ENCODE results near the gene RGMA.
A peak's percentile ranks its signal among the peaks of the same experiment; 100 is the strongest.

Gene RGMA

GRCh38 chr15:93103823-93104222 is 14.8 kb upstream of the RGMA start:
- DNase-seq (ENCODE audit: extremely low spot score) = no peak
- TF ChIP-seq, protein P1, sequence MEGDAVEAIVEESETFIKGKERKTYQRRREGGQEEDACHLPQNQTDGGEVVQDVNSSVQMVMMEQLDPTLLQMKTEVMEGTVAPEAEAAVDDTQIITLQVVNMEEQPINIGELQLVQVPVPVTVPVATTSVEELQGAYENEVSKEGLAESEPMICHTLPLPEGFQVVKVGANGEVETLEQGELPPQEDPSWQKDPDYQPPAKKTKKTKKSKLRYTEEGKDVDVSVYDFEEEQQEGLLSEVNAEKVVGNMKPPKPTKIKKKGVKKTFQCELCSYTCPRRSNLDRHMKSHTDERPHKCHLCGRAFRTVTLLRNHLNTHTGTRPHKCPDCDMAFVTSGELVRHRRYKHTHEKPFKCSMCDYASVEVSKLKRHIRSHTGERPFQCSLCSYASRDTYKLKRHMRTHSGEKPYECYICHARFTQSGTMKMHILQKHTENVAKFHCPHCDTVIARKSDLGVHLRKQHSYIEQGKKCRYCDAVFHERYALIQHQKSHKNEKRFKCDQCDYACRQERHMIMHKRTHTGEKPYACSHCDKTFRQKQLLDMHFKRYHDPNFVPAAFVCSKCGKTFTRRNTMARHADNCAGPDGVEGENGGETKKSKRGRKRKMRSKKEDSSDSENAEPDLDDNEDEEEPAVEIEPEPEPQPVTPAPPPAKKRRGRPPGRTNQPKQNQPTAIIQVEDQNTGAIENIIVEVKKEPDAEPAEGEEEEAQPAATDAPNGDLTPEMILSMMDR (IDR thresholded peaks at IDR 0.05; ENCODE audit: control extremely low read depth, extremely low read depth, low read depth, missing control alignments) = no peak
- CTCF ChIA-PET = interaction anchor here (1.1 to 2.3 kb wide), 2 partner anchors 16 to 18 kb away, joined by 3 to 12 read pairs; no protein-coding TSS in a partner anchor
- POLR2A ChIA-PET = no interaction called here

DNA sequence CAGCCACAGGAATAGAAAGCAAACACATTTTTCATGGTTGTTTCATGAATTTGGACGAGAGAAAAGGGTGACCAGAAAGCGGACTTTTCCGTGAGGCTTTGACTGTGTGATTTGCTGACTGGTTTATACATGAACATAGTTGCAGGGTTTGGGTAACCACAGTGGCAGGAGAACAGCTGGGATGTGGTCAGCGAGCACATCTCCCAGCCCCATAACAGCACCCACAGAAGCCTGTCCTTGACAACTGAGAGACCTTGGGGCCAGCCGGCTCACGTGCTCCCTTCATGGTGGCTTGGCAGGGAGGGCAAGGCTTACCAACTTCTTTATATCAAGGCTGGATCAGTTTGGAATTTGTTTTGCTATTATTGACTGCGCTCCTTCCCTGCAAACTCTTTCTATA is 13.2 kb upstream of the RGMA start:
- POLR2A ChIA-PET = no interaction called here

GRCh38 chr15:93093765-93094164 is 4.8 kb upstream of the RGMA start:
- ChIA-PET CTCF (no interaction called here), POLR2A (no interaction called here)
- no peak for DNase-seq (ENCODE audit: extremely low spot score)
- TF ChIP-seq, protein P1 (IDR thresholded peaks at IDR 0.05; ENCODE audit: control extremely low read depth, extremely low read depth, low read depth, missing control alignments) = no peak

More for the DNA sequence above, 13.2 kb upstream of the RGMA start:
- no peak for DNase-seq (ENCODE audit: extremely low spot score)
- CTCF ChIA-PET = interaction anchor here (2.3 kb wide), 1 partner anchor 14 kb away, joined by 12 read pairs; no protein-coding TSS in a partner anchor
- TF ChIP-seq, protein P1 (IDR thresholded peaks at IDR 0.05; ENCODE audit: control extremely low read depth, extremely low read depth, low read depth, missing control alignments) = no peak

DNA sequence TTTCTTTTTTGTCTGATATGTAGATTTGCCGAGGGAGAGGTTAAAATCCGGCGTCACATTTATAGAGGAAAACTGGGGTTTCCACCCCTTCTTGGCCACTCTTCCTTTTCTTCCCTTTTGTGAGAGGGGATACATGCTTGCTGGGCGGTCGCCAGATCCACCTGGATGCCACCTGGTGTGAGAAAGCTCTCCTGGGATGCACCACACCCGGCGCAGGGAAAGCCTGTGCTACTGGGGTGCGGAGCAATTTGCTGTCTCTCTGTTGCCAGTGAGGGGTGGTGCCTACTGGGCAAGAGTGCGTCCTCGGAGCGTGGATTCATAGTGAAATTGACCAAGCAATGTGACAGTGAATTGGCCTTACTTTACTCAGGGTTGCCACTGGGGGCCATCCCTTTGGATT is 2.5 kb upstream of the RGMA start:
- CTCF ChIA-PET = interaction anchor here (1.6 kb wide), 2 partner anchors 14 to 55 kb away, joined by 3 to 4 read pairs; no protein-coding TSS in a partner anchor
- TF ChIP-seq, protein P1 (IDR thresholded peaks at IDR 0.05; ENCODE audit: control extremely low read depth, extremely low read depth, low read depth, missing control alignments) = no peak

DNA sequence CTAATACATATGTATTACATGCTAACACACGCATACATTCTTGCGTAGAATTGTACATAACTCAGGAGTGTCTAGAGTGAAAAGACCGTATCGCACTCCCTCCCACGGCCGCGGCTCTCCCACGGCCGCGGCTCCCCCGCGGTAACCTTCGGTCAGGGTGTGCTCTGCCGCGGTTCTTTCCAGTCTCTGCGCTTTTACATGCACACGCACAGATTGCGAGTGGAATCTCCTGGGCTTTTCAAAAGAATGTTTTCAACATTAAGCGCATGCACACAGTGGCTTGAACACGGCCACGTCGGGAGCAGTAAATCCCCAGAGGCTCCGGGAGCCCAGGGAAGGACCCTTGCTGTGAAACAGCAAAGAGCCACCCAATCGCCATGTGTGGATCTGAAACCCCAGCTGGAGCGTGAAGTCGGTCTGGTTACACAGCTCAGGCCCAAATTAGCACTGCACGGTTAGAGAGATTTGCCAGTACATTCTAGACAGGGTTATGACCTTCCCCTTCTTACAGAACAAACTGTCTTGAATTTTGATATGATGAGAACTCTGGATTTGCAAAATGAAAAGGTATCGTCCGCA is 805 bp upstream of the RGMA start:
- ChIA-PET CTCF (interaction anchor here (1.1 to 1.6 kb wide), 3 partner anchors 12 to 1030 kb away, joined by 3 to 4 read pairs (median 4); no protein-coding TSS in a partner anchor), POLR2A (no interaction called here)
- DNase-seq (ENCODE audit: extremely low spot score) = no peak
- TF ChIP-seq, protein P1 (IDR thresholded peaks at IDR 0.05; ENCODE audit: control extremely low read depth, extremely low read depth, low read depth, missing control alignments) = no peak

More for the DNA sequence above, 2.5 kb upstream of the RGMA start:
- POLR2A ChIA-PET = no interaction called here
- no peak for DNase-seq (ENCODE audit: extremely low spot score)

DNA sequence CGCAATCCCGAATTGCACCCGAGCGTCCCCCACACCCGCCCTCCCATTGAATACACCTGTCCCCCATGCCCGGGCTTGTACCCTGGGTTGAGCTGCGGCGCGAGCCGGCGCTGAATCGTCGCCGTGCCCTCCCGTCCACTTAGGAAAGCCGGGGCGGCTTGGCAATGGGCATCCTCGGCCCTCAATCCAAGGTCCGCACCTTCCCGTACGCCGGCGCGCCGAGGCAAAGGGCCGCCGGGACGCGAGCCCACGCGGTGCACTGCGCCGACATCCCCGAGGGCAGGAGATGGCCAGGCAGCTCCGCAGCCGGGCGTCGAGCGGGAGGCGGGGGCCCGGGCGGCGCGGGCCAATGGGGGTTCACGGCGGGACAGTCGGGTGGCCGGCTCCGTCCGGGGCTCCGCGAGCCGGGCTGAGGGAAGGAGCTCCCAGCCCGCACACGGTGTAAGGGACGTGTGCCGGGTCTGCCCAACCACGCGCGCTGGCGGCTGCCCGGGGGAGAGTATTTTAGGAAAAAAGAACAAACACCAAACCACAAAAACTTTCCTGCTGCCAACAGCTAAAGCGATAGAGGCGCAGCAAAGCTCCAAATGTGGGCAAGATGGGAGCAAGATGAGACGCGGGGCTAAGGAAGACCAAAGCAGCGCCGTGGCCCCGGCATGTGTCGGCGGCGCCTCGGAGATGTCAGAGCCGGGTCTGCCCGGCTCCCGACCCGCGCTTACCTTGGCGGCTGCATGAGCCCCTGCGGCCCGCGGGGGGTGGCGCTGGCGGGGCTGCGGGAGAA is 621 bp downstream of the RGMA start:
- ChIA-PET POLR2A (no interaction called here), CTCF (interaction anchor here (0.6 to 2.5 kb wide), 28 partner anchors 10 to 1229 kb away, joined by 3 to 27 read pairs (median 4); no protein-coding TSS in a partner anchor)
- TF ChIP-seq, protein P1 (IDR thresholded peaks at IDR 0.05; ENCODE audit: control extremely low read depth, extremely low read depth, low read depth, missing control alignments) = no peak
- peak; percentile 32 for DNase-seq (ENCODE audit: extremely low spot score)

Measured in GM10248 (cell line).